Effector memory CD8-positive, alpha-beta T cell (primary cell): ENCODE measurements around the gene CMTM8.

ENCODE experiments used
- ATAC-seq: fragments of 150-1000 bp; cut with Tn5 transposase; replicated peaks from 2 replicates; pipeline ENCODE4 v1.10.0; 2021; ENCODE audit warnings: mild to moderate bottlenecking, moderate library complexity
- DNase-seq, 3 experiments: peaks; one replicate each; pipeline ENCODE4 v3.0.0; 2021
- H3K27ac Mint-ChIP-seq, 2 donors: one replicate each; pipeline ENCODE4 v1.8.0; 2022; ENCODE audit warnings: mild to moderate bottlenecking in 2 of 2, mixed read lengths in 2 of 2, moderate library complexity in 2 of 2
- H3K27me3 Mint-ChIP-seq, 2 donors: one replicate each; pipeline ENCODE4 v1.8.0; 2022; ENCODE audit warnings: mixed read lengths in 2 of 2
- H3K36me3 Mint-ChIP-seq: one replicate; pipeline ENCODE4 v1.8.0; 2022; ENCODE audit warnings: mild to moderate bottlenecking, moderate library complexity, mixed read lengths; ENCODE audit not compliant: insufficient read depth
- H3K4me1 Mint-ChIP-seq, 2 donors: one replicate each; pipeline ENCODE4 v1.8.0; 2022; ENCODE audit warnings: low read depth in 2 of 2, mixed read lengths in 2 of 2
- H3K4me3 Mint-ChIP-seq, 2 donors: one replicate each; pipeline ENCODE4 v1.8.0; 2022; ENCODE audit warnings: mild to moderate bottlenecking in 2 of 2, mixed read lengths in 2 of 2, moderate library complexity in 2 of 2
- H3K9me3 Mint-ChIP-seq, 2 donors: one replicate each; pipeline ENCODE4 v1.8.0; 2022; ENCODE audit warnings: mixed read lengths in 2 of 2

The CMTM8 gene

GRCh38 chr3:32309654-32310242, 71.3 kb downstream of the CMTM8 start:
- Mint-ChIP-seq H3K4me3 (no peak overlapping the region), H3K9me3 (no peaks in the 10 kb centered on the region), H3K4me1 (peaks cover 8 to 11% of the 10 kb centered on the region in 2 donors), H3K27ac (no peak overlapping the region), H3K36me3 (no peaks in the 10 kb centered on the region), H3K27me3 (peaks cover 7 to 18% of the 10 kb centered on the region in 2 donors)
- DNase-seq, result no peak
- no peak for ATAC-seq

GRCh38 chr3:32310336-32310735, 71.9 kb downstream of the CMTM8 start:
- H3K4me3 Mint-ChIP-seq, result no peak overlapping the region
- H3K9me3 Mint-ChIP-seq, result no peaks in the 10 kb centered on the region
- H3K27me3 Mint-ChIP-seq, result peaks cover 7 to 18% of the 10 kb centered on the region in 2 donors
- no peak for ATAC-seq
- H3K27ac Mint-ChIP-seq, result no peak overlapping the region
- no peak for DNase-seq
- no peaks in the 10 kb centered on the region for H3K36me3 Mint-ChIP-seq
- H3K4me1 Mint-ChIP-seq, result peaks cover 8 to 11% of the 10 kb centered on the region in 2 donors

- Mint-ChIP-seq H3K36me3 (no peaks in the 10 kb centered on the region), H3K4me3 (no peak overlapping the region), H3K27ac (no peak overlapping the region), H3K9me3 (no peaks in the 10 kb centered on the region), H3K4me1 (peaks cover 8 to 11% of the 10 kb centered on the region in 2 donors), H3K27me3 (peaks cover 7 to 18% of the 10 kb centered on the region in 2 donors)
- ATAC-seq, result no peak
- no peak for DNase-seq
Measured at GRCh38 chr3:32310918-32311839, 72.7 kb downstream of the CMTM8 start.

GRCh38 chr3:32312251-32312650, 73.8 kb downstream of the CMTM8 start:
- no peaks in the 10 kb centered on the region for H3K9me3 Mint-ChIP-seq
- ATAC-seq, result no peak
- H3K4me3 Mint-ChIP-seq, result no peak overlapping the region
- H3K4me1 Mint-ChIP-seq, result peaks cover 8 to 11% of the 10 kb centered on the region in 2 donors
- H3K27ac Mint-ChIP-seq, result no peak overlapping the region
- peaks cover 7 to 18% of the 10 kb centered on the region in 2 donors for H3K27me3 Mint-ChIP-seq
- no peak for DNase-seq
- H3K36me3 Mint-ChIP-seq, result no peaks in the 10 kb centered on the region

- peaks cover 8 to 11% of the 10 kb centered on the region in 2 donors for H3K4me1 Mint-ChIP-seq
- H3K27ac Mint-ChIP-seq, result peak overlapping the region; percentile 14 to 93
- no peaks in the 10 kb centered on the region for H3K36me3 Mint-ChIP-seq
- no peak for ATAC-seq
- no peaks in the 10 kb centered on the region for H3K9me3 Mint-ChIP-seq
- H3K4me3 Mint-ChIP-seq, result peak overlapping the region in 1 of 2 donors; percentile 52
- H3K27me3 Mint-ChIP-seq, result peaks cover 7 to 15% of the 10 kb centered on the region in 2 donors
- DNase-seq, result no peak
Measured at GRCh38 chr3:32313169-32313568, 74.7 kb downstream of the CMTM8 start.

- Mint-ChIP-seq H3K4me1 (peaks cover 8 to 11% of the 10 kb centered on the region in 2 donors), H3K27me3 (peaks cover 7 to 12% of the 10 kb centered on the region in 2 donors), H3K4me3 (peak overlapping the region; percentile 6 to 52), H3K9me3 (no peaks in the 10 kb centered on the region), H3K27ac (peak overlapping the region; percentile 14 to 93), H3K36me3 (no peaks in the 10 kb centered on the region)
- peak; percentile 47 for ATAC-seq
- DNase-seq, result no peak
Measured at GRCh38 chr3:32313723-32314473, 75.4 kb downstream of the CMTM8 start.

GRCh38 chr3:32315441-32315840, 77.0 kb downstream of the CMTM8 start:
- no peak overlapping the region for H3K27ac Mint-ChIP-seq
- no peak for DNase-seq
- H3K4me1 Mint-ChIP-seq, result peaks cover 8 to 11% of the 10 kb centered on the region in 2 donors
- no peaks in the 10 kb centered on the region for H3K9me3 Mint-ChIP-seq
- no peak for ATAC-seq
- no peak overlapping the region for H3K4me3 Mint-ChIP-seq
- peaks cover 7 to 12% of the 10 kb centered on the region in 2 donors for H3K27me3 Mint-ChIP-seq
- H3K36me3 Mint-ChIP-seq, result no peaks in the 10 kb centered on the region

- Mint-ChIP-seq H3K36me3 (no peaks in the 10 kb centered on the region), H3K9me3 (no peaks in the 10 kb centered on the region), H3K4me3 (no peak overlapping the region), H3K27ac (no peak overlapping the region), H3K27me3 (peaks cover 6 to 12% of the 10 kb centered on the region in 2 donors), H3K4me1 (peaks cover 8 to 11% of the 10 kb centered on the region in 2 donors)
- no peak for DNase-seq
- ATAC-seq, result no peak
Measured at GRCh38 chr3:32316319-32316718, 77.8 kb downstream of the CMTM8 start.

GRCh38 chr3:32316976-32317375, 78.5 kb downstream of the CMTM8 start:
- Mint-ChIP-seq H3K36me3 (no peaks in the 10 kb centered on the region), H3K9me3 (no peaks in the 10 kb centered on the region), H3K4me1 (peaks cover 8 to 11% of the 10 kb centered on the region in 2 donors), H3K27me3 (peaks cover 0 to 5% of the 10 kb centered on the region in 2 donors), H3K4me3 (no peak overlapping the region), H3K27ac (no peak overlapping the region)
- ATAC-seq, result no peak
- no peak for DNase-seq

GRCh38 chr3:32319607-32320006, 81.1 kb downstream of the CMTM8 start:
- ATAC-seq (no peak), DNase-seq (no peak)
- no peaks in the 10 kb centered on the region for H3K27me3 Mint-ChIP-seq
- no peaks in the 10 kb centered on the region for H3K9me3 Mint-ChIP-seq
- H3K4me1 Mint-ChIP-seq, result no peaks in the 10 kb centered on the region
- no peak overlapping the region for H3K27ac Mint-ChIP-seq
- H3K36me3 Mint-ChIP-seq, result no peaks in the 10 kb centered on the region
- no peak overlapping the region for H3K4me3 Mint-ChIP-seq

- H3K9me3 Mint-ChIP-seq, result no peaks in the 10 kb centered on the region
- H3K27me3 Mint-ChIP-seq, result no peaks in the 10 kb centered on the region
- ATAC-seq (no peak), DNase-seq (no peak)
- H3K4me3 Mint-ChIP-seq, result no peak overlapping the region
- H3K27ac Mint-ChIP-seq, result no peak overlapping the region
- H3K36me3 Mint-ChIP-seq, result no peaks in the 10 kb centered on the region
- H3K4me1 Mint-ChIP-seq, result no peaks in the 10 kb centered on the region
Measured at GRCh38 chr3:32320080-32320479, 81.6 kb downstream of the CMTM8 start.

- Mint-ChIP-seq H3K4me1 (no peaks in the 10 kb centered on the region), H3K4me3 (no peak overlapping the region), H3K9me3 (no peaks in the 10 kb centered on the region), H3K36me3 (no peaks in the 10 kb centered on the region), H3K27me3 (no peaks in the 10 kb centered on the region), H3K27ac (no peak overlapping the region)
- DNase-seq, result no peak
- ATAC-seq, result no peak
Measured at GRCh38 chr3:32321095-32321790, 82.8 kb downstream of the CMTM8 start.

- H3K36me3 Mint-ChIP-seq, result no peaks in the 10 kb centered on the region
- no peaks in the 10 kb centered on the region for H3K4me1 Mint-ChIP-seq
- DNase-seq (no peak), ATAC-seq (no peak)
- no peak overlapping the region for H3K27ac Mint-ChIP-seq
- no peaks in the 10 kb centered on the region for H3K27me3 Mint-ChIP-seq
- no peak overlapping the region for H3K4me3 Mint-ChIP-seq
- no peaks in the 10 kb centered on the region for H3K9me3 Mint-ChIP-seq
Measured at GRCh38 chr3:32322311-32322710, 83.8 kb downstream of the CMTM8 start.
